Loucy (cell line): ENCODE results near the gene RSRC1.

Experiments
- EZH2phosphoT487 ChIP-seq: fragments of 200-600 bp; IDR thresholded peaks from 2 replicates; pipeline ENCODE4 v1.6.1; 2018; ENCODE audit warnings: antibody characterized with exemption, mild to moderate bottlenecking, moderate library complexity, borderline replicate concordance
- TF ChIP-seq, protein P1 (sequence below): fragments of 200-600 bp; sonication (generic); conservative IDR thresholded peaks from 2 replicates; pipeline ENCODE4 v1.5.1; 2014; ENCODE audit warnings: mild to moderate bottlenecking, antibody characterized with exemption, low read length

DNA sequence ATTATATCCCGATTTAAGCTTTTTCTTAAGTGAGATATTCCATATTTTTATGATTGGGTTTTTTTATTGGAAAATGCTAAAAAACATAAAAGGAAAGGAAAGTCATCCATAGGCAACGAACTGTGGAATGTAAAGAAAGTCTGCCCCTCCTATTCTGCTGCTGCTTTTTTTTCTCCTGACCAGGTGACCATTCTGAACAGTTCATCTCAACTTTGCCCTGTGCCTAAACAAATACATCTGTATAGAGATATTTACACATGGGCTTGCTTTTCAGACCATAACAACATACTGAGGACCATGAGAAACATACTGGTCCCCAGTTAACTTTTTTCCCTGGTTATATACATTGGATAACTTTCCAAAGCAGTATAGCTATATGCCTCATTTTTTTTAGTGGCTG lies 442.2 kb downstream of the RSRC1 start:
- TF ChIP-seq, protein P1, sequence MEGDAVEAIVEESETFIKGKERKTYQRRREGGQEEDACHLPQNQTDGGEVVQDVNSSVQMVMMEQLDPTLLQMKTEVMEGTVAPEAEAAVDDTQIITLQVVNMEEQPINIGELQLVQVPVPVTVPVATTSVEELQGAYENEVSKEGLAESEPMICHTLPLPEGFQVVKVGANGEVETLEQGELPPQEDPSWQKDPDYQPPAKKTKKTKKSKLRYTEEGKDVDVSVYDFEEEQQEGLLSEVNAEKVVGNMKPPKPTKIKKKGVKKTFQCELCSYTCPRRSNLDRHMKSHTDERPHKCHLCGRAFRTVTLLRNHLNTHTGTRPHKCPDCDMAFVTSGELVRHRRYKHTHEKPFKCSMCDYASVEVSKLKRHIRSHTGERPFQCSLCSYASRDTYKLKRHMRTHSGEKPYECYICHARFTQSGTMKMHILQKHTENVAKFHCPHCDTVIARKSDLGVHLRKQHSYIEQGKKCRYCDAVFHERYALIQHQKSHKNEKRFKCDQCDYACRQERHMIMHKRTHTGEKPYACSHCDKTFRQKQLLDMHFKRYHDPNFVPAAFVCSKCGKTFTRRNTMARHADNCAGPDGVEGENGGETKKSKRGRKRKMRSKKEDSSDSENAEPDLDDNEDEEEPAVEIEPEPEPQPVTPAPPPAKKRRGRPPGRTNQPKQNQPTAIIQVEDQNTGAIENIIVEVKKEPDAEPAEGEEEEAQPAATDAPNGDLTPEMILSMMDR = no peak
- no peak for TF ChIP-seq EZH2phosphoT487
